NCI-H345 (cell line): ENCODE data around the gene ITIH2.
"Not testable (repeated sequence)": the region's sequence is repeated elsewhere in the genome, so short reads cannot be mapped to it uniquely, and the experiment has no call there.

ENCODE experiments used
- DNase-seq: peaks from one replicate; lab custom pipeline; 2025; lab: John Stamatoyannopoulos, UW

ITIH2 gene

GRCh38 chr10:7703140-7703539 lies at the start of gene ITIH2:
Gene ITIH2, plus strand, starts transcription at chr10:7703316. Its CDS starts 119 bp downstream, at chr10:7703435.
- DNase-seq: no peak

- DNase-seq: not testable (repeated sequence)
Measured at GRCh38 chr10:7657079-7657478, 46.0 kb upstream of the ITIH2 start.

GRCh38 chr10:7657552-7657951 lies 45.6 kb upstream of the ITIH2 start:
- no peak for DNase-seq

- DNase-seq: no peak
Measured at GRCh38 chr10:7659560-7659959, 43.6 kb upstream of the ITIH2 start.

GRCh38 chr10:7662522-7662921 lies 40.6 kb upstream of the ITIH2 start:
- no peak for DNase-seq

- DNase-seq: no peak
Measured at GRCh38 chr10:7664707-7665106, 38.4 kb upstream of the ITIH2 start.

GRCh38 chr10:7665767-7666166 lies 37.3 kb upstream of the ITIH2 start:
- DNase-seq: no peak

- DNase-seq: no peak
Measured at GRCh38 chr10:7666253-7667023, 36.7 kb upstream of the ITIH2 start, which contains the start of gene ITIH5. Gene ITIH5, minus strand, starts transcription at chr10:7666966. Its CDS starts 74 bp downstream, at chr10:7666892.

- DNase-seq: no peak
Measured at GRCh38 chr10:7667262-7668141, 35.6 kb upstream of the ITIH2 start.

- DNase-seq: no peak
Measured at GRCh38 chr10:7670157-7670556, 33.0 kb upstream of the ITIH2 start.

- DNase-seq: no peak
Measured at GRCh38 chr10:7672341-7673134, 30.6 kb upstream of the ITIH2 start.

- no peak for DNase-seq
Measured at GRCh38 chr10:7679256-7679655, 23.9 kb upstream of the ITIH2 start.

- DNase-seq: not testable (repeated sequence)
Measured at GRCh38 chr10:7680078-7680477, 23.0 kb upstream of the ITIH2 start.

- peak; percentile 1 for DNase-seq
Measured at GRCh38 chr10:7686351-7687171, 16.6 kb upstream of the ITIH2 start.

GRCh38 chr10:7687228-7687907 lies 15.7 kb upstream of the ITIH2 start:
- DNase-seq: peak; percentile 54

GRCh38 chr10:7689591-7689990 lies 13.5 kb upstream of the ITIH2 start:
- DNase-seq: no peak

- not testable (repeated sequence) for DNase-seq
Measured at GRCh38 chr10:7690885-7691597, 12.1 kb upstream of the ITIH2 start.

GRCh38 chr10:7692368-7692767 lies 10.7 kb upstream of the ITIH2 start:
- not testable (repeated sequence) for DNase-seq

GRCh38 chr10:7693194-7693593 lies 9.9 kb upstream of the ITIH2 start:
- DNase-seq: not testable (repeated sequence)

GRCh38 chr10:7696545-7696944 lies 6.6 kb upstream of the ITIH2 start:
- DNase-seq: no peak
